ENCODE data around the gene ARMH2. TPM values are rescaled to one million over a fixed set of nuclear protein-coding genes. Genes with fewer than 3 reads are reported as not detected.

Gene ARMH2
- total RNA-seq, 1 experiment from 2014 or later: not detected

DNA sequence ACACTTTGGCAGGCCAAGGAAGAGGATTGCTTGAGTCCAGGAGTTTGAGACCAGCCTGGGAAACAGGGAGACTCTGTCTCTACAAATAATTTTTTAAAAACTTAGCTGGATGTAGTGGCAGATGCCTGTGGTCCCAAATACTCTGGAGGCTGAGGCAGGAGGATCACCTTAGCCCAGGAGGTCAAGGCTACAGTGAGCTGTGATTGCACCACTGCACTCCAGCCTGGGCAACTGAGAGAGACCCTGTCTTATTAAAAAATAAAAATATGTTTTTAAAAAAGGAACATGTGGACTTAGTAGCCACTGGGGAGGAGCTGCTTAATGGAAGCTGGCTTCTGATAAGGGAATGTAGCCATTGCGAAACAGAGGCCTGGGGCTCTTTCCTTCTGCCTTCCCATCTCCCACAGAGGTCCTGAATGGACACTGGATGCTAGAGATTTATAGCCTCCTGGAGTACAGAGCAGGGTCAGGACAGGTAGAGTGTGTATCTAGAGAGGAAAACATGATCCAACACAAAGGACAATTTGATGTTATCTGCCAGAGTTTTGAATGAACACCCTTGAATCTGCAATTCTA is 45.7 kb downstream of the ARMH2 start:
- no TSS peak for BruUV-seq (replicated peaks)
- Histone ChIP-seq H3K9me3 (ENCODE audit: control insufficient read depth in 1 of 2, insufficient read depth in 1 of 2, low read depth in 1 of 2, low read length in 2 of 2) (peaks cover 0 to 2% of the 10 kb centered on the region in 2 experiments; a peak in 1 of 4 replicates), H4K20me1 (ENCODE audit: insufficient read depth) (no peaks in the 10 kb centered on the region), H3K27me3 (ENCODE audit: insufficient read depth, low read length) (no peaks in the 10 kb centered on the region), H3K9ac (ENCODE audit: low read length) (no peak overlapping the region), H3K27ac (ENCODE audit: low read depth, low read length) (no peak overlapping the region), H3K4me1 (ENCODE audit: control insufficient read depth in 1 of 2, insufficient read depth in 2 of 2, low read length in 2 of 2) (no peaks in the 10 kb centered on the region), H3K36me3 (ENCODE audit: control insufficient read depth in 1 of 2, insufficient read depth in 2 of 2, low read length in 2 of 2) (no peaks in the 10 kb centered on the region), H3K9me2 (ENCODE audit: insufficient read depth) (no peaks in the 10 kb centered on the region), H3K4me2 (ENCODE audit: low read length) (no peak overlapping the region), H3K4me3 (replicated peaks in 1 of 2; ENCODE audit: low read depth in 1 of 2, low read length in 2 of 2) (no peak overlapping the region), H2AFZ (ENCODE audit: low read depth, low read length, poor library complexity, severe bottlenecking) (no peak overlapping the region), H3K79me2 (ENCODE audit: insufficient read depth, low read length) (no peaks in the 10 kb centered on the region)
- ChIA-PET CTCF (no interaction called here), POLR2A (no interaction called here), RAD21 (ENCODE audit: low non-redundant PET in 1 of 2, low total read pairs in 2 of 2, uncharacterized antibody in 2 of 2, unreplicated experiment in 2 of 2) (no interaction called here)
- intact Hi-C loops (cut with micrococcal nuclease): no loop called here
- DNase-seq (ENCODE audit: low read depth, low spot score) (no peak), ATAC-seq (no peak)
- TF ChIP-seq CEBPB (IDR thresholded peaks at IDR 0.05; ENCODE audit: low read depth): 0 out of 2 replicates have a peak, but pooled peaks have one; percentile 25
- TF ChIP-seq EZH2 (IDR thresholded peaks at IDR 0.05): no peak
- TF ChIP-seq FOSL1 (IDR thresholded peaks at IDR 0.05; ENCODE audit: low read depth): no peak
- TF ChIP-seq SRF (IDR thresholded peaks at IDR 0.05; ENCODE audit: low read depth): no peak

DNA sequence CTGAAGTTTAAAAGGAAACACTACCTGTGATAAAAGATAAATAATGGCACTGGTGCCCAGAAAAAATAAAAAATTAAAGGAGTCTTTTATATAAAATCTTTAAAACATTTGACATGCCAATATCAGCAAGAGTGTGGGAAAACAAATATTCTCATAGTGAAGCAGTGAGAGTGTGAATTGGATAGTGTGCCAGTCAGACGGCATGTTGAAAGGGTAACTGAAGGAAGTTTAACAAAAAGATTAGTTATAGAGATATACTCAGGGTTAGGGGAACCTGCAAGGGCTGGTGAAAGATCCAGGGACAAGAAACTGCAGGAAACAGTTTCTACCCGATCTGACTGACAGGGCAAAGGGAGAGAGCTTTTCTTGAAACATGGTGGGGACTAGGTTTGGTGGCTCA is 46.2 kb downstream of the ARMH2 start:
- BruUV-seq (replicated peaks): no TSS peak
- CTCF ChIA-PET: no interaction called here
- H2AFZ ChIP-seq (ENCODE audit: low read depth, low read length, poor library complexity, severe bottlenecking): no peak overlapping the region
- no peaks in the 10 kb centered on the region for H3K9me2 ChIP-seq (ENCODE audit: insufficient read depth)
- intact Hi-C loops (cut with micrococcal nuclease): no loop called here
- peaks cover 0 to 2% of the 10 kb centered on the region in 2 experiments; a peak in 1 of 4 replicates for H3K9me3 ChIP-seq (ENCODE audit: control insufficient read depth in 1 of 2, insufficient read depth in 1 of 2, low read depth in 1 of 2, low read length in 2 of 2)
- RAD21 ChIA-PET (ENCODE audit: low non-redundant PET in 1 of 2, low total read pairs in 2 of 2, uncharacterized antibody in 2 of 2, unreplicated experiment in 2 of 2): no interaction called here
- no peaks in the 10 kb centered on the region for H3K4me1 ChIP-seq (ENCODE audit: control insufficient read depth in 1 of 2, insufficient read depth in 2 of 2, low read length in 2 of 2)
- no peak for ATAC-seq
- H3K9ac ChIP-seq (ENCODE audit: low read length): no peak overlapping the region
- no peak overlapping the region for H3K27ac ChIP-seq (ENCODE audit: low read depth, low read length)
- no peak overlapping the region for H3K4me2 ChIP-seq (ENCODE audit: low read length)
- DNase-seq (ENCODE audit: low read depth, low spot score): no peak
- POLR2A ChIA-PET: no interaction called here
- H3K36me3 ChIP-seq (ENCODE audit: control insufficient read depth in 1 of 2, insufficient read depth in 2 of 2, low read length in 2 of 2): no peaks in the 10 kb centered on the region
- no peaks in the 10 kb centered on the region for H3K27me3 ChIP-seq (ENCODE audit: insufficient read depth, low read length)
- H3K4me3 ChIP-seq (replicated peaks in 1 of 2; ENCODE audit: low read depth in 1 of 2, low read length in 2 of 2): no peak overlapping the region
- no peaks in the 10 kb centered on the region for H3K79me2 ChIP-seq (ENCODE audit: insufficient read depth, low read length)
- no peaks in the 10 kb centered on the region for H4K20me1 ChIP-seq (ENCODE audit: insufficient read depth)
- no peak for TF ChIP-seq EZH2 (IDR thresholded peaks at IDR 0.05)
- no peak for TF ChIP-seq EGR1 (IDR thresholded peaks at IDR 0.05; ENCODE audit: low read depth)
- TF ChIP-seq ZNF274 (IDR thresholded peaks at IDR 0.05; ENCODE audit: low read depth, low read length): no peak
- TF ChIP-seq CEBPB (IDR thresholded peaks at IDR 0.05; ENCODE audit: low read depth): no peak
- no peak for TF ChIP-seq ELF1 (IDR thresholded peaks at IDR 0.05; ENCODE audit: borderline replicate concordance, low read depth)
- TF ChIP-seq POLR2AphosphoS5 (IDR thresholded peaks at IDR 0.05; ENCODE audit: low read depth, low read length): no peak
- no peak for TF ChIP-seq ZFX (IDR thresholded peaks at IDR 0.05)
- TF ChIP-seq SRF (IDR thresholded peaks at IDR 0.05; ENCODE audit: low read depth): no peak
- no peak for TF ChIP-seq TCF7L2 (IDR thresholded peaks at IDR 0.05; ENCODE audit: borderline replicate concordance, extremely low read depth, insufficient read depth, insufficient read length)
- TF ChIP-seq FOSL1 (IDR thresholded peaks at IDR 0.05; ENCODE audit: low read depth): no peak
- TF ChIP-seq, protein P1, sequence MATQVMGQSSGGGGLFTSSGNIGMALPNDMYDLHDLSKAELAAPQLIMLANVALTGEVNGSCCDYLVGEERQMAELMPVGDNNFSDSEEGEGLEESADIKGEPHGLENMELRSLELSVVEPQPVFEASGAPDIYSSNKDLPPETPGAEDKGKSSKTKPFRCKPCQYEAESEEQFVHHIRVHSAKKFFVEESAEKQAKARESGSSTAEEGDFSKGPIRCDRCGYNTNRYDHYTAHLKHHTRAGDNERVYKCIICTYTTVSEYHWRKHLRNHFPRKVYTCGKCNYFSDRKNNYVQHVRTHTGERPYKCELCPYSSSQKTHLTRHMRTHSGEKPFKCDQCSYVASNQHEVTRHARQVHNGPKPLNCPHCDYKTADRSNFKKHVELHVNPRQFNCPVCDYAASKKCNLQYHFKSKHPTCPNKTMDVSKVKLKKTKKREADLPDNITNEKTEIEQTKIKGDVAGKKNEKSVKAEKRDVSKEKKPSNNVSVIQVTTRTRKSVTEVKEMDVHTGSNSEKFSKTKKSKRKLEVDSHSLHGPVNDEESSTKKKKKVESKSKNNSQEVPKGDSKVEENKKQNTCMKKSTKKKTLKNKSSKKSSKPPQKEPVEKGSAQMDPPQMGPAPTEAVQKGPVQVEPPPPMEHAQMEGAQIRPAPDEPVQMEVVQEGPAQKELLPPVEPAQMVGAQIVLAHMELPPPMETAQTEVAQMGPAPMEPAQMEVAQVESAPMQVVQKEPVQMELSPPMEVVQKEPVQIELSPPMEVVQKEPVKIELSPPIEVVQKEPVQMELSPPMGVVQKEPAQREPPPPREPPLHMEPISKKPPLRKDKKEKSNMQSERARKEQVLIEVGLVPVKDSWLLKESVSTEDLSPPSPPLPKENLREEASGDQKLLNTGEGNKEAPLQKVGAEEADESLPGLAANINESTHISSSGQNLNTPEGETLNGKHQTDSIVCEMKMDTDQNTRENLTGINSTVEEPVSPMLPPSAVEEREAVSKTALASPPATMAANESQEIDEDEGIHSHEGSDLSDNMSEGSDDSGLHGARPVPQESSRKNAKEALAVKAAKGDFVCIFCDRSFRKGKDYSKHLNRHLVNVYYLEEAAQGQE (IDR thresholded peaks at IDR 0.05; ENCODE audit: low read depth): no peak
- TF ChIP-seq CBX3 (IDR thresholded peaks at IDR 0.05; ENCODE audit: low read depth): no peak
- TF ChIP-seq, protein P2, sequence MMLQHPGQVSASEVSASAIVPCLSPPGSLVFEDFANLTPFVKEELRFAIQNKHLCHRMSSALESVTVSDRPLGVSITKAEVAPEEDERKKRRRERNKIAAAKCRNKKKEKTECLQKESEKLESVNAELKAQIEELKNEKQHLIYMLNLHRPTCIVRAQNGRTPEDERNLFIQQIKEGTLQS (IDR thresholded peaks at IDR 0.05): no peak
- no peak for TF ChIP-seq POLR2A (IDR thresholded peaks at IDR 0.05; ENCODE audit: borderline replicate concordance, extremely low read depth, insufficient read depth, insufficient read length)
- no peak for TF ChIP-seq YY1 (IDR thresholded peaks at IDR 0.05; ENCODE audit: extremely low read depth, insufficient replicate concordance, low read depth, low read length)
- TF ChIP-seq EZH2phosphoT487 (IDR thresholded peaks at IDR 0.05; ENCODE audit: borderline replicate concordance): no peak

Measured in HCT116 (cell line).